Body of pancreas (tissue), 4 donors: ENCODE results near the gene ARMC3. TPM values are rescaled to one million over a fixed set of nuclear protein-coding genes. Genes with fewer than 3 reads are reported as not detected.

Source experiments
- ATAC-seq: fragments of 150-250 bp; one replicate; pipeline ENCODE4 v1.9.1; 2016
- DNase-seq, 4 donors: peaks; one replicate each; pipeline ENCODE4 v3.0.0-alpha.2; 2019
- H3K27ac ChIP-seq, 4 donors: fragments of 200-600 bp; sonication (generic); 1 replicate in 3 of 4; 2 replicates in 1 of 4; pipeline versions ENCODE4 v1.5.1 to v1.6.1; 2016 to 2019; ENCODE audit warnings: mild to moderate bottlenecking in 1 of 4, mixed read lengths in 1 of 4, moderate library complexity in 1 of 4
- H3K27me3 ChIP-seq, 2 donors: fragments of 200-600 bp; sonication (generic); one replicate each; pipeline ENCODE4 v1.6.0; 2016; ENCODE audit warnings: mild to moderate bottlenecking in 1 of 2
- H3K36me3 ChIP-seq, 2 donors: fragments of 200-600 bp; sonication (generic); replicated peaks in 1 of 2; 2 replicates each; pipeline ENCODE4 v1.5.1; 2016; ENCODE audit warnings: low read depth in 2 of 2; ENCODE audit not compliant: insufficient read depth in 1 of 2
- H3K4me1 ChIP-seq: fragments of 200-600 bp; sonication (generic); one replicate; pipeline ENCODE4 v1.6.0; 2016
- H3K4me3 ChIP-seq, 2 donors: fragments of 200-600 bp; sonication (generic); 1 replicate in 1 of 2; 2 replicates in 1 of 2; pipeline ENCODE4 v1.5.1; 2016 to 2019
- H3K9me3 ChIP-seq, 3 donors: fragments of 200-600 bp; sonication (generic); 1 replicate in 2 of 3; 2 replicates in 1 of 3; pipeline ENCODE4 v1.5.1; 2016
- POLR2A ChIP-seq, 3 donors: fragments of 450-650 bp; IDR thresholded peaks; one replicate each; pipeline ENCODE4 v1.6.1; 2016; ENCODE audit warnings: antibody characterized with exemption in 3 of 3, mild to moderate bottlenecking in 2 of 3
- WGBS, 2 donors: methylation state at CpG; one replicate each; pipeline ENCODE4 v1.1.5; 2017; 5-methylcytosine and 5-hydroxymethylcytosine counted together
- intact Hi-C: fragments of 100-400 bp; cut with DNase I; formaldehyde crosslinking; loops from one replicate; pipeline ENCODE4 v1.15.1; 2023
- total RNA-seq, 2 donors: library from RNA; depleted of rRNA; stranded (reverse); fragments of >200 nt; gene quantifications; one replicate each; pipeline ENCODE4 v1.1.0, GENCODE V29; 2016
- TF ChIP-seq, protein P1 (sequence below), 7 experiments: fragments of 450-650 bp in 4 of 7; fragments of 200-600 bp in 3 of 7; sonication (generic) in 3 of 7; IDR thresholded peaks; one replicate each; pipeline ENCODE4 v1.5.1; 2016 to 2019; ENCODE audit warnings: antibody characterized with exemption in 7 of 7

Gene ARMC3
- total RNA-seq, 2 donors from 2014 or later: 0.33 to 0.52 TPM

DNA sequence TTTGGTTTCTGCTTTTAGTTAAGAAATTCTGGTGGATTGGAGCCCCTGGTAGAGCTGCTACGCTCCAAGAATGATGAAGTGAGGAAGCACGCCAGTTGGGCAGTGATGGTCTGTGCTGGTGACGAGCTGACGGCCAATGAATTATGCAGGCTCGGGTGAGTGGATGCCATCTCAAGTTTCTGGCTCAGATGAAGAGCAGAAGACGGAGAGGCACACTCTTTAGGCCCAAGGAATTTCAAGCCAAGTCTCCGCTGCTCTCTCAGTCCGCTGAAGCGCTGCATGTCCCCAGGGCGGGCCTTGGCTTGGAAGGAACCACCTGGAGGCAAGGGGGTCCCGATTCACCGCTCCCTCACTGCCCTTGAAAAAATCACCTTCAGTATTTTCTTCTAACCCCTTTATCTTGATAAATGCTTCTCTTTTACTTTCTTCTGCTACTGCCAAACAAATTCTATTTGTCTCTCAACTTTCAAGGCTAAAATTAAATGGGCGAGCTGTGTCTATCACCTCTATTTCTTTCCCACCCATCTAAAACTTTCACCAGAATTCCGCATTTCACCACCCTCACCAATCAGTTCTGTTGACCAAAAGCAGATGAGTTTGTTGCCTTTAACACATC is 74.2 kb downstream of the ARMC3 start:
- Histone ChIP-seq H3K36me3 (no peaks in the 10 kb centered on the region), H3K27me3 (no peaks in the 10 kb centered on the region), H3K4me1 (no peaks in the 10 kb centered on the region), H3K9me3 (no peaks in the 10 kb centered on the region), H3K27ac (no peak overlapping the region), H3K4me3 (no peak overlapping the region)
- 88 to 93% methylated on average over 14 of the region's 14 CpGs for WGBS, 2 donors
- ATAC-seq: no peak
- intact Hi-C loops: no loop called here
- TF ChIP-seq POLR2A (IDR thresholded peaks at IDR 0.05): no peak
- TF ChIP-seq, protein P1, sequence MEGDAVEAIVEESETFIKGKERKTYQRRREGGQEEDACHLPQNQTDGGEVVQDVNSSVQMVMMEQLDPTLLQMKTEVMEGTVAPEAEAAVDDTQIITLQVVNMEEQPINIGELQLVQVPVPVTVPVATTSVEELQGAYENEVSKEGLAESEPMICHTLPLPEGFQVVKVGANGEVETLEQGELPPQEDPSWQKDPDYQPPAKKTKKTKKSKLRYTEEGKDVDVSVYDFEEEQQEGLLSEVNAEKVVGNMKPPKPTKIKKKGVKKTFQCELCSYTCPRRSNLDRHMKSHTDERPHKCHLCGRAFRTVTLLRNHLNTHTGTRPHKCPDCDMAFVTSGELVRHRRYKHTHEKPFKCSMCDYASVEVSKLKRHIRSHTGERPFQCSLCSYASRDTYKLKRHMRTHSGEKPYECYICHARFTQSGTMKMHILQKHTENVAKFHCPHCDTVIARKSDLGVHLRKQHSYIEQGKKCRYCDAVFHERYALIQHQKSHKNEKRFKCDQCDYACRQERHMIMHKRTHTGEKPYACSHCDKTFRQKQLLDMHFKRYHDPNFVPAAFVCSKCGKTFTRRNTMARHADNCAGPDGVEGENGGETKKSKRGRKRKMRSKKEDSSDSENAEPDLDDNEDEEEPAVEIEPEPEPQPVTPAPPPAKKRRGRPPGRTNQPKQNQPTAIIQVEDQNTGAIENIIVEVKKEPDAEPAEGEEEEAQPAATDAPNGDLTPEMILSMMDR (IDR thresholded peaks at IDR 0.05): no peak
- no peak for DNase-seq

DNA sequence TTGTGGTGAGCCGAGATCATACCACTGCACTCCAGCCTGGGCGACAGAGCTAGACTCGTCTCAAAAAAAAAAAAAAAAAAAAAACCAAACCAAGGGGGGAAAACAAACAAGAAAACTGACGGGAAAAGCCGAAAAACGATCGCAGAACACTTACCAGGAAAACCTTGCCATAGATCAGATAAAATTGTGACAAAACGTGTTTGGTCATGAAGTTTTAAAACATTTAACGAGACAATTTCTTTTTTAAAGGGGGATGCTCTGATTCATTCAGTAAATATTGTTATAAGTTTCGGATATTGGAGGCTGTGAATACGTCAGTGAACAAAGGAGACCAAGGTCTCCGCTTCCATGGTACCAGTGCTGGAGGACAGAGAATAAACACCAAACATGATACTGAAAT is 77.3 kb downstream of the ARMC3 start:
- DNase-seq: no peak
- H3K27ac ChIP-seq: no peak overlapping the region
- no peak overlapping the region for H3K4me3 ChIP-seq
- H3K36me3 ChIP-seq: no peaks in the 10 kb centered on the region
- no peaks in the 10 kb centered on the region for H3K27me3 ChIP-seq
- no peaks in the 10 kb centered on the region for H3K9me3 ChIP-seq
- H3K4me1 ChIP-seq: no peaks in the 10 kb centered on the region
- intact Hi-C loops: no loop called here
- ATAC-seq: no peak
- 92 to 94% methylated on average over 11 of the region's 12 CpGs for whole genome bisulfite sequencing, 2 donors
- TF ChIP-seq POLR2A (IDR thresholded peaks at IDR 0.05): no peak
- TF ChIP-seq, protein P1 (IDR thresholded peaks at IDR 0.05): no peak

DNA sequence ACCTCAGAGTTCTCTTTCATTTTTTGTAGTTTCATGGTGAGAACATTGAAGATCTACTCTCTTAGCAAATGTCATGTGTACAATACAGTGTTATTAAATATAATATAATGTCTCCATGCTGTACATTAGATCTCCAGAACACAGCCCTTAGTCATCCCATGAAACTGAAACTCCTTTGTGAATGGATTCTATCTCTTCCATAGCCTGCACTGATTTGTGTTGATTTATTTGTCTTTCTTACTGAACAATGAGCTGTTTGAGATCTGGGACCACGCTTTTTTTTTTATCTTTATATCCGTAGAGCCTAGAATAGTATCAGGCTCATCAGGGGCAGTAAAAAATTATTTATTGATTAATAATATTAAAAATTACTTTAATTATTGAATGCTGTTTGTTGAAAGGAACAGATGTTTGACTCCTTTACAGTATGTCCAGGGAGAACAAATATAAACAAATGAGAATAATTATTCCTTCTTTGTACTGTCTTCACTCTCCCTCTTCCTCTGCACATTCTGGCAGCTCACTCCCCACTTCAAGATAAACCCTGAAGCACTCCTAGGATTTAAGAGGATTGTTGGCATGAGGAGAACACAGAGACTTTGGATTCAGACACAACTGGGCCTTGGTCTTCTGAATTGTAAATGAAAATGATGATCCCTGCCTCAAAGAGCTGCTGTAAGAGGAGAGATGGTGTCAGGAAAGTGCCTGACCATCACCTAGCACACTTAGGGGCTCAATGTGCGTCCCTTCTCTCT is 85.9 kb downstream of the ARMC3 start:
- TF ChIP-seq, protein P1 (IDR thresholded peaks at IDR 0.05): no peak
- TF ChIP-seq POLR2A (IDR thresholded peaks at IDR 0.05): no peak
- H3K9me3 ChIP-seq: no peaks in the 10 kb centered on the region
- 84 to 88% methylated on average over 3 of the region's 3 CpGs for WGBS, 2 donors

DNA sequence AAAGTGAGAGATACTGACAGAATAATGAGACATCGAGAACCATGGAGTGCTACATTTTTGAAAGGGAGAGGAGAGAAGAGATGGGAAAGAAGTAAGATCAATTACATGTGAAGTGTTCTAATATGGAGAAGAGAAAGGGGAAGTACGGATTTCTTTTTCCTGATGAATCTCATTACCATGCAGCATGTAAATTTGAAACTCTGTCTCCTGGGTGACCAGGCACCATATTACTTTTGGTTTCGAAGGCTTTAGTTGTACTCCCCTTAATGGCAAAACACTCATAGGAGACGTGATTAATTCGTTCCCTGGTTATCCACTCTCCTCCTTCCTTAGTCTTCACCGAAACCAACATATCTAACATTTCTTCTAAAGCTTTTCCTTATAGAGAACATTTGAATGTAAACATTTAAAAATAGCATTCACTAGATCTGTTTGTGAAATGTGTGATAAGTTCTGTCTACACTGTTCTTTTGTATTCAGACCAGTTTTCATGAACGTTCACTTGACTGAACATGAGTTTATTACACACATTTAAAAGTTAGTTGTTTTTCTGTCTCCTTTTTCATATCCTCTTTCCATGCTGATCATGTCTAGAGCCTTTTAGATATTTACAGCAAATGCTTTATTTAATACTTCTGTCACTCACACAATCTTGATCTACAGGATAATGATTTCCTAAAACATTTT is 87.3 kb downstream of the ARMC3 start:
- H3K27ac ChIP-seq: no peak overlapping the region
- 88 to 89% methylated on average over 7 of the region's 7 CpGs for WGBS, 2 donors
- H3K36me3 ChIP-seq: no peaks in the 10 kb centered on the region
- no peaks in the 10 kb centered on the region for H3K27me3 ChIP-seq
- intact Hi-C loops: no loop called here
- ATAC-seq: no peak
- no peak for TF ChIP-seq POLR2A (IDR thresholded peaks at IDR 0.05)
- TF ChIP-seq, protein P1 (IDR thresholded peaks at IDR 0.05): no peak
- no peaks in the 10 kb centered on the region for H3K9me3 ChIP-seq
- no peak for DNase-seq
- H3K4me1 ChIP-seq: no peaks in the 10 kb centered on the region
- no peak overlapping the region for H3K4me3 ChIP-seq

More for the DNA sequence above, 85.9 kb downstream of the ARMC3 start:
- H3K36me3 ChIP-seq: no peaks in the 10 kb centered on the region
- H3K27me3 ChIP-seq: no peaks in the 10 kb centered on the region
- no peak overlapping the region for H3K4me3 ChIP-seq
- no peak for ATAC-seq
- no peaks in the 10 kb centered on the region for H3K4me1 ChIP-seq
- intact Hi-C loops: no loop called here
- DNase-seq: no peak
- H3K27ac ChIP-seq: no peak overlapping the region
